Fibroblast of pulmonary artery (primary cell): ENCODE measurements around the gene NAPA.

ENCODE experiments used
- DNase-seq: peaks from one replicate; pipeline ENCODE4 v3.0.0-alpha.2; 2010; ENCODE audit warnings: low read depth
- H3K4me3 ChIP-seq: replicated peaks from 2 replicates; pipeline ENCODE4 v1.5.1; 2011; ENCODE audit warnings: low read depth, mild to moderate bottlenecking, control low read depth, low read length, moderate library complexity
- TF ChIP-seq, protein P1 (sequence below): IDR thresholded peaks from 2 replicates; pipeline ENCODE4 v1.5.1; 2011; ENCODE audit warnings: mild to moderate bottlenecking, control low read depth, low read length, inconsistent platforms; ENCODE audit errors: missing control alignments

NAPA gene

DNA sequence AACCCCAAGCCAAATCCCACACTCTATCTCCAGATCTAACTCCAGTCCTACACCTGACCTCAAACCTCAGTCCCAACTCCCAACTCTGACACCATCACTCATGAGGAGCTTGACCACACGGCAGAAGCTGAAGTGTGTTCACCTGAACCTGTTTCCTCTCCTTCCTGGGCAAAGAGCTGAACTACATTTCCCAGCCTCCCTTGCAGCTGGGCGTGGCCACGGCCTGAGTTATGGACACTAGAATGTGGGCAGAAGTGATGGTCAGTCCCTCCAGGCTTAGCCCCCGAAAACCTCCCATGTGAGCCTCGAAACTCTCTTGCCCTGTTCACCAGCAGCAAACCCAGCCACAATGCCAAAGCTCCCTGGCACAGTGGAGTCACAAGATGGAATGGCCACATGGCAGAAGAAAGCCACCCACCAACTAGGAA, 76.1 kb downstream of the NAPA start:
- TF ChIP-seq, protein P1, sequence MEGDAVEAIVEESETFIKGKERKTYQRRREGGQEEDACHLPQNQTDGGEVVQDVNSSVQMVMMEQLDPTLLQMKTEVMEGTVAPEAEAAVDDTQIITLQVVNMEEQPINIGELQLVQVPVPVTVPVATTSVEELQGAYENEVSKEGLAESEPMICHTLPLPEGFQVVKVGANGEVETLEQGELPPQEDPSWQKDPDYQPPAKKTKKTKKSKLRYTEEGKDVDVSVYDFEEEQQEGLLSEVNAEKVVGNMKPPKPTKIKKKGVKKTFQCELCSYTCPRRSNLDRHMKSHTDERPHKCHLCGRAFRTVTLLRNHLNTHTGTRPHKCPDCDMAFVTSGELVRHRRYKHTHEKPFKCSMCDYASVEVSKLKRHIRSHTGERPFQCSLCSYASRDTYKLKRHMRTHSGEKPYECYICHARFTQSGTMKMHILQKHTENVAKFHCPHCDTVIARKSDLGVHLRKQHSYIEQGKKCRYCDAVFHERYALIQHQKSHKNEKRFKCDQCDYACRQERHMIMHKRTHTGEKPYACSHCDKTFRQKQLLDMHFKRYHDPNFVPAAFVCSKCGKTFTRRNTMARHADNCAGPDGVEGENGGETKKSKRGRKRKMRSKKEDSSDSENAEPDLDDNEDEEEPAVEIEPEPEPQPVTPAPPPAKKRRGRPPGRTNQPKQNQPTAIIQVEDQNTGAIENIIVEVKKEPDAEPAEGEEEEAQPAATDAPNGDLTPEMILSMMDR: no peak
- H3K4me3 ChIP-seq: no peak overlapping the region
- no peak for DNase-seq
